ENCODE results near the gene NFKBIE.

Gene NFKBIE

GRCh38 chr6:44223319-44224028 lies 41.9 kb downstream of the NFKBIE start, which contains the start of gene SLC29A1:
Gene SLC29A1 (plus strand): TSS chr6:44223595. CDS start chr6:44227314, 3,719 bp downstream.
- Histone ChIP-seq H3K27ac (ENCODE audit: low read depth, low read length) (peak within 1 kb of the TSS; percentile 99), H3K27me3 (ENCODE audit: control insufficient read depth in 5 of 5, insufficient read depth in 4 of 5, low read length in 5 of 5) (no peaks in the 10 kb centered on the region), H3K4me1 (ENCODE audit: control insufficient read depth in 5 of 5, insufficient read depth in 5 of 5, low read length in 5 of 5) (peaks cover 27 to 94% (median 86%) of the 10 kb centered on the region in 5 donors), H3K9me3 (ENCODE audit: control insufficient read depth in 5 of 5, low read length in 5 of 5) (no peaks in the 10 kb centered on the region), H3K4me3 (ENCODE audit: low read depth in 1 of 5, low read length in 5 of 5) (peak within 1 kb of the TSS; percentile 64 to 86 (median 75)), H3K9ac (ENCODE audit: low read length in 5 of 5) (peak within 1 kb of the TSS; percentile 56 to 81 (median 59)), H3K36me3 (ENCODE audit: control insufficient read depth in 5 of 5, insufficient read depth in 5 of 5, low read length in 5 of 5) (peaks cover 0 to 12% (median 6%) of the 10 kb centered on the region in 5 donors)

GRCh38 chr6:44222486-44223318 lies 42.6 kb downstream of the NFKBIE start:
- peaks cover 0 to 5% (median 0%) of the 10 kb centered on the region in 5 donors for H3K36me3 ChIP-seq (ENCODE audit: control insufficient read depth in 5 of 5, insufficient read depth in 5 of 5, low read length in 5 of 5)
- H3K4me3 ChIP-seq (ENCODE audit: low read depth in 1 of 5, low read length in 5 of 5), result peak overlapping the region; percentile 64 to 84 (median 74)
- H3K9me3 ChIP-seq (ENCODE audit: control insufficient read depth in 5 of 5, low read length in 5 of 5), result no peaks in the 10 kb centered on the region
- H3K4me1 ChIP-seq (ENCODE audit: control insufficient read depth in 5 of 5, insufficient read depth in 5 of 5, low read length in 5 of 5), result peaks cover 28 to 94% (median 86%) of the 10 kb centered on the region in 5 donors
- peak overlapping the region in 4 of 5 donors; percentile 54 to 81 (median 64) for H3K9ac ChIP-seq (ENCODE audit: low read length in 5 of 5)
- peak overlapping the region; percentile 99 for H3K27ac ChIP-seq (ENCODE audit: low read depth, low read length)
- no peaks in the 10 kb centered on the region for H3K27me3 ChIP-seq (ENCODE audit: control insufficient read depth in 5 of 5, insufficient read depth in 4 of 5, low read length in 5 of 5)

- no peaks in the 10 kb centered on the region for H3K36me3 ChIP-seq (ENCODE audit: control insufficient read depth in 5 of 5, insufficient read depth in 5 of 5, low read length in 5 of 5)
- H3K27me3 ChIP-seq (ENCODE audit: control insufficient read depth in 5 of 5, insufficient read depth in 4 of 5, low read length in 5 of 5), result no peaks in the 10 kb centered on the region
- H3K27ac ChIP-seq (ENCODE audit: low read depth, low read length), result peak overlapping the region; percentile 99
- peak overlapping the region in 4 of 5 donors; percentile 31 to 81 (median 66) for H3K9ac ChIP-seq (ENCODE audit: low read length in 5 of 5)
- peaks cover 33 to 94% (median 86%) of the 10 kb centered on the region in 5 donors for H3K4me1 ChIP-seq (ENCODE audit: control insufficient read depth in 5 of 5, insufficient read depth in 5 of 5, low read length in 5 of 5)
- no peaks in the 10 kb centered on the region for H3K9me3 ChIP-seq (ENCODE audit: control insufficient read depth in 5 of 5, low read length in 5 of 5)
- peak overlapping the region; percentile 26 to 84 (median 64) for H3K4me3 ChIP-seq (ENCODE audit: low read depth in 1 of 5, low read length in 5 of 5)
These were observed 43.4 kb downstream of the NFKBIE start for GRCh38 chr6:44221961-44222335.

- Histone ChIP-seq H3K27ac (ENCODE audit: low read depth, low read length) (peak overlapping the region; percentile 99), H3K4me1 (ENCODE audit: control insufficient read depth in 5 of 5, insufficient read depth in 5 of 5, low read length in 5 of 5) (peaks cover 34 to 94% (median 86%) of the 10 kb centered on the region in 5 donors), H3K9ac (ENCODE audit: low read length in 5 of 5) (peak overlapping the region; percentile 31 to 77 (median 63)), H3K9me3 (ENCODE audit: control insufficient read depth in 5 of 5, low read length in 5 of 5) (no peaks in the 10 kb centered on the region), H3K36me3 (ENCODE audit: control insufficient read depth in 5 of 5, insufficient read depth in 5 of 5, low read length in 5 of 5) (no peaks in the 10 kb centered on the region), H3K4me3 (ENCODE audit: low read depth in 1 of 5, low read length in 5 of 5) (peak overlapping the region; percentile 26 to 80 (median 64)), H3K27me3 (ENCODE audit: control insufficient read depth in 5 of 5, insufficient read depth in 4 of 5, low read length in 5 of 5) (no peaks in the 10 kb centered on the region)
These were observed 43.9 kb downstream of the NFKBIE start for GRCh38 chr6:44221291-44221960.

- Histone ChIP-seq H3K9ac (ENCODE audit: low read length in 5 of 5) (peak overlapping the region in 2 of 5 donors; percentile 57 to 77), H3K27ac (ENCODE audit: low read depth, low read length) (peak overlapping the region; percentile 99), H3K36me3 (ENCODE audit: control insufficient read depth in 5 of 5, insufficient read depth in 5 of 5, low read length in 5 of 5) (no peaks in the 10 kb centered on the region), H3K4me3 (ENCODE audit: low read depth in 1 of 5, low read length in 5 of 5) (peak overlapping the region in 4 of 5 donors; percentile 32 to 64 (median 50)), H3K9me3 (ENCODE audit: control insufficient read depth in 5 of 5, low read length in 5 of 5) (no peaks in the 10 kb centered on the region), H3K4me1 (ENCODE audit: control insufficient read depth in 5 of 5, insufficient read depth in 5 of 5, low read length in 5 of 5) (peaks cover 32 to 94% (median 86%) of the 10 kb centered on the region in 5 donors), H3K27me3 (ENCODE audit: control insufficient read depth in 5 of 5, insufficient read depth in 4 of 5, low read length in 5 of 5) (no peaks in the 10 kb centered on the region)
These were observed 44.4 kb downstream of the NFKBIE start for GRCh38 chr6:44220913-44221290.

GRCh38 chr6:44219815-44220784 lies 45.3 kb downstream of the NFKBIE start:
- peaks cover 31 to 87% (median 79%) of the 10 kb centered on the region in 5 donors for H3K4me1 ChIP-seq (ENCODE audit: control insufficient read depth in 5 of 5, insufficient read depth in 5 of 5, low read length in 5 of 5)
- no peaks in the 10 kb centered on the region for H3K27me3 ChIP-seq (ENCODE audit: control insufficient read depth in 5 of 5, insufficient read depth in 4 of 5, low read length in 5 of 5)
- no peaks in the 10 kb centered on the region for H3K36me3 ChIP-seq (ENCODE audit: control insufficient read depth in 5 of 5, insufficient read depth in 5 of 5, low read length in 5 of 5)
- peak overlapping the region; percentile 50 to 95 (median 82) for H3K9ac ChIP-seq (ENCODE audit: low read length in 5 of 5)
- no peaks in the 10 kb centered on the region for H3K9me3 ChIP-seq (ENCODE audit: control insufficient read depth in 5 of 5, low read length in 5 of 5)
- H3K27ac ChIP-seq (ENCODE audit: low read depth, low read length), result peak overlapping the region; percentile 99
- H3K4me3 ChIP-seq (ENCODE audit: low read depth in 1 of 5, low read length in 5 of 5), result peak overlapping the region; percentile 66 to 88 (median 67)

- Histone ChIP-seq H3K4me3 (ENCODE audit: low read depth in 1 of 5, low read length in 5 of 5) (peak overlapping the region; percentile 66 to 88 (median 67)), H3K4me1 (ENCODE audit: control insufficient read depth in 5 of 5, insufficient read depth in 5 of 5, low read length in 5 of 5) (peaks cover 28 to 78% (median 70%) of the 10 kb centered on the region in 5 donors), H3K9ac (ENCODE audit: low read length in 5 of 5) (peak overlapping the region; percentile 26 to 76 (median 73))
These were observed 46.1 kb downstream of the NFKBIE start for GRCh38 chr6:44219053-44219814.

GRCh38 chr6:44217332-44218143 lies 47.8 kb downstream of the NFKBIE start:
- H3K27ac ChIP-seq (ENCODE audit: low read depth, low read length), result peak overlapping the region; percentile 99
- no peaks in the 10 kb centered on the region for H3K36me3 ChIP-seq (ENCODE audit: control insufficient read depth in 5 of 5, insufficient read depth in 5 of 5, low read length in 5 of 5)
- no peaks in the 10 kb centered on the region for H3K27me3 ChIP-seq (ENCODE audit: control insufficient read depth in 5 of 5, insufficient read depth in 4 of 5, low read length in 5 of 5)
- H3K9ac ChIP-seq (ENCODE audit: low read length in 5 of 5), result peak overlapping the region; percentile 5 to 71 (median 59)
- peaks cover 25 to 62% (median 60%) of the 10 kb centered on the region in 5 donors for H3K4me1 ChIP-seq (ENCODE audit: control insufficient read depth in 5 of 5, insufficient read depth in 5 of 5, low read length in 5 of 5)
- no peaks in the 10 kb centered on the region for H3K9me3 ChIP-seq (ENCODE audit: control insufficient read depth in 5 of 5, low read length in 5 of 5)
- peak overlapping the region; percentile 37 to 75 (median 67) for H3K4me3 ChIP-seq (ENCODE audit: low read depth in 1 of 5, low read length in 5 of 5)

More at GRCh38 chr6:44219053-44219814, 46.1 kb downstream of the NFKBIE start:
- Histone ChIP-seq H3K36me3 (ENCODE audit: control insufficient read depth in 5 of 5, insufficient read depth in 5 of 5, low read length in 5 of 5) (no peaks in the 10 kb centered on the region), H3K27me3 (ENCODE audit: control insufficient read depth in 5 of 5, insufficient read depth in 4 of 5, low read length in 5 of 5) (no peaks in the 10 kb centered on the region), H3K27ac (ENCODE audit: low read depth, low read length) (peak overlapping the region; percentile 99), H3K9me3 (ENCODE audit: control insufficient read depth in 5 of 5, low read length in 5 of 5) (no peaks in the 10 kb centered on the region)

Measured in subcutaneous abdominal adipose tissue (tissue), 5 donors.